ENCODE results near the gene SHISA2.

DNA sequence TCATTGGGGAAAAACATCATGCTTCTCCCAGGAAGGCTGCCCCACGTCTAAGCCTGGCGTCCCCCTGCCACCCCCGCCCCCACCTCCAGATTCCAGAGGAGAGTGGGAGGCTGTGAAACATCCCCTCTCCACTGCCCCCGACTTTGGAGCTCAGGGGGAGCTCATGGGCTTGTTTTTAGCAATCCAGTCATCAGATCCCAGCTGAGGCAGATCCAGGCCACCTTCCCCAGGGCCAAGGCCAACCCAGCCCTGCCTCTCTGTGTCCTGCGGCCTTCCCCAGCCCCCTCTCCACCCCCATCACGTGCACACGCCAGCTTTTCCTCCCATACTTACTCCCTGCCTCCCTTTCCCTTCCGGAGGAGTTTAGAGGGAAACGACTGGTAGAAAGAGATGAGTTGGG lies 38.8 kb downstream of the SHISA2 start:
- TF ChIP-seq, protein P1, sequence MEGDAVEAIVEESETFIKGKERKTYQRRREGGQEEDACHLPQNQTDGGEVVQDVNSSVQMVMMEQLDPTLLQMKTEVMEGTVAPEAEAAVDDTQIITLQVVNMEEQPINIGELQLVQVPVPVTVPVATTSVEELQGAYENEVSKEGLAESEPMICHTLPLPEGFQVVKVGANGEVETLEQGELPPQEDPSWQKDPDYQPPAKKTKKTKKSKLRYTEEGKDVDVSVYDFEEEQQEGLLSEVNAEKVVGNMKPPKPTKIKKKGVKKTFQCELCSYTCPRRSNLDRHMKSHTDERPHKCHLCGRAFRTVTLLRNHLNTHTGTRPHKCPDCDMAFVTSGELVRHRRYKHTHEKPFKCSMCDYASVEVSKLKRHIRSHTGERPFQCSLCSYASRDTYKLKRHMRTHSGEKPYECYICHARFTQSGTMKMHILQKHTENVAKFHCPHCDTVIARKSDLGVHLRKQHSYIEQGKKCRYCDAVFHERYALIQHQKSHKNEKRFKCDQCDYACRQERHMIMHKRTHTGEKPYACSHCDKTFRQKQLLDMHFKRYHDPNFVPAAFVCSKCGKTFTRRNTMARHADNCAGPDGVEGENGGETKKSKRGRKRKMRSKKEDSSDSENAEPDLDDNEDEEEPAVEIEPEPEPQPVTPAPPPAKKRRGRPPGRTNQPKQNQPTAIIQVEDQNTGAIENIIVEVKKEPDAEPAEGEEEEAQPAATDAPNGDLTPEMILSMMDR (conservative IDR thresholded peaks at IDR 0.05): no peak
- TF ChIP-seq EZH2 (IDR thresholded peaks at IDR 0.05; ENCODE audit: low read depth): no peak

Data from PC-9 (cell line).